ENCODE data around the gene MRTFA.

- TF ChIP-seq CTCF (conservative IDR thresholded peaks at IDR 0.05) (no peak), EZH2 (IDR thresholded peaks at IDR 0.05; ENCODE audit: low read depth) (no peak)
Measured at GRCh38 chr22:40520562-40520961, 116.0 kb downstream of the MRTFA start.

All from PC-9 (cell line).